Activated CD4-positive, alpha-beta memory T cell treated with anti-CD3 and anti-CD28 coated beads for 36 hours (primary cell): ENCODE measurements around the gene HAL. TPM values are rescaled to one million over a fixed set of nuclear protein-coding genes. Genes with fewer than 3 reads are reported as not detected.

Experiments used
- CTCF ChIA-PET: fragments of 350-600 bp; sonication (Branson Sonifier 250); formaldehyde crosslinking; loops from one replicate; lab custom pipeline; 2021; ENCODE audit warnings: antibody characterized with exemption, inconsistent platforms; lab: Charles Lee
- POLR2A ChIA-PET: fragments of 350-600 bp; sonication (Branson Sonifier 250); formaldehyde crosslinking; loops from one replicate; lab custom pipeline; 2021; ENCODE audit warnings: antibody characterized with exemption; lab: Charles Lee
- DNase-seq: peaks from one replicate; pipeline ENCODE4 v3.0.0-alpha.2; 2020
- H3K27ac Mint-ChIP-seq: one replicate; pipeline ENCODE4 v1.8.0; 2021; ENCODE audit warnings: mixed read lengths
- H3K27me3 Mint-ChIP-seq: one replicate; pipeline ENCODE4 v1.8.0; 2021; ENCODE audit warnings: mixed read lengths
- H3K36me3 Mint-ChIP-seq: one replicate; pipeline ENCODE4 v1.8.0; 2021; ENCODE audit warnings: mixed read lengths
- H3K4me1 Mint-ChIP-seq: one replicate; pipeline ENCODE4 v1.8.0; 2021; ENCODE audit warnings: low read depth, mixed read lengths
- H3K4me3 Mint-ChIP-seq: one replicate; pipeline ENCODE4 v1.8.0; 2021; ENCODE audit warnings: mild to moderate bottlenecking, mixed read lengths
- H3K9me3 Mint-ChIP-seq: one replicate; pipeline ENCODE4 v1.8.0; 2021; ENCODE audit warnings: mixed read lengths
- intact Hi-C: fragments of 100-400 bp; cut with micrococcal nuclease; formaldehyde crosslinking; loops from one replicate; pipeline ENCODE4 v1.15.1; 2023
- total RNA-seq, 2 experiments: library from RNA; stranded (reverse); gene quantifications; one replicate each; pipeline ENCODE4 v1.2.3, GENCODE V29; 2021

Gene HAL, protein sequence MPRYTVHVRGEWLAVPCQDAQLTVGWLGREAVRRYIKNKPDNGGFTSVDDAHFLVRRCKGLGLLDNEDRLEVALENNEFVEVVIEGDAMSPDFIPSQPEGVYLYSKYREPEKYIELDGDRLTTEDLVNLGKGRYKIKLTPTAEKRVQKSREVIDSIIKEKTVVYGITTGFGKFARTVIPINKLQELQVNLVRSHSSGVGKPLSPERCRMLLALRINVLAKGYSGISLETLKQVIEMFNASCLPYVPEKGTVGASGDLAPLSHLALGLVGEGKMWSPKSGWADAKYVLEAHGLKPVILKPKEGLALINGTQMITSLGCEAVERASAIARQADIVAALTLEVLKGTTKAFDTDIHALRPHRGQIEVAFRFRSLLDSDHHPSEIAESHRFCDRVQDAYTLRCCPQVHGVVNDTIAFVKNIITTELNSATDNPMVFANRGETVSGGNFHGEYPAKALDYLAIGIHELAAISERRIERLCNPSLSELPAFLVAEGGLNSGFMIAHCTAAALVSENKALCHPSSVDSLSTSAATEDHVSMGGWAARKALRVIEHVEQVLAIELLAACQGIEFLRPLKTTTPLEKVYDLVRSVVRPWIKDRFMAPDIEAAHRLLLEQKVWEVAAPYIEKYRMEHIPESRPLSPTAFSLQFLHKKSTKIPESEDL
- total RNA-seq: under 1 TPM; 0.12 to 0.36 TPM

DNA sequence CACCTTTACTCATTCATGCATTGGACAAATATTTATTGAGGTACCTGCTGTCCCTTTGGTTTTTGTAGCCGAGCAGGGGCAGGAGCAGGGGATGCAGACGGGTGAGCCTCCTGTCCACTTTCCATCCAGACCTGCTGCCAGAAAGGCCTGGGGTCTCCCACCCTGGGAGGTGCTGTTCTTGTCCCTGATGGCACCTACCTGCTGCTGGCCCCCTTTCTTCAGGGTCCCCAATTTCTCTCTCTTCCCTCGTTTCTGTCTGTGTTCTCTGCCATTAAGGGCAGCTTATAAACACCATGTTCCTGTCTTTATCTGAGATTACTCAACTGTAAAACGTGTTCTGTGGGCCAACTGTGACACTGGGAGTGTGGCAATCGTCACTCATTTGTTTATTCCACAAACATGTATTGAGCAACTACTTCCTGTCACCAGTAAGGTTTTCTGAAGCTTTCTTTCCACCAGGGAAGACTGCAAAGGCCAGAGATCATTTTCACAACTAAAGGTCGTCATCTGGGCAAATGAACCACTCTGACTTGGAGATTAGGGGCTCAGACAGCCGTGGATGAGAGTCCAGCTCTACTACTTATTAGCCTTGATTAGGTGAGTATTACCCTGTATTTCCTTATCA, at the start of gene HAL:
Gene HAL, minus strand, starts transcription at position 311 of the 625 bp plus-strand sequence. CDS start 434 bp downstream, outside the sequence.
- H3K9me3 Mint-ChIP-seq: no peaks in the 10 kb centered on the region
- ChIA-PET CTCF (interaction anchor here (5.2 kb wide), 1 partner anchor 78 kb away, joined by 84 read pairs; no protein-coding TSS in a partner anchor), POLR2A (no interaction called here)
- H3K4me3 Mint-ChIP-seq: no peak within 1 kb of the TSS
- H3K27ac Mint-ChIP-seq: no peak within 1 kb of the TSS
- H3K4me1 Mint-ChIP-seq: peaks cover 9% of the 10 kb centered on the region
- no peak for DNase-seq
- intact Hi-C loops: loop anchor here (5.0 to 10.0 kb wide), 2 partner anchors 139 to 371 kb away; partner anchors contain the start of gene SNRPF
- peaks cover 10% of the 10 kb centered on the region for H3K36me3 Mint-ChIP-seq
- H3K27me3 Mint-ChIP-seq: no peaks in the 10 kb centered on the region

DNA sequence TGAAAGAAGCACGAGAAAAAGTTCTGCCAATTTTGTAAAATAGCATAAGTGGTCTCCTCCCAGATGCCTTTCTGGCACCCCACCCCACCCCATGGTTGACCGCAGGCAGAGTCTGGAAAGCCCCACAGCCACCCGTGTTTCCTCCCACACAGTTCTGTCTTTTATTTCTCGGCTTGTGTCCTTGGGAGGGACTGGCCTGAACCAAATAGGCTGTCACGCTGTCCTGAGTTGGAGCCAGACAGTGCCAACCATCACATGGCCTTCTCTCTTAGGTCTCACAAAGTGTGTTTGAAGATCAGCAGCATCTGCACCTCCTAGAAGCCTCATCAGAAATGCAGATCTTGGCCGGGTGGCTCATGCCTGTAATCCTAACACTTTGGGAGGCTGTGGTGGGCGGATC, 49.4 kb upstream of the HAL start:
- intact Hi-C loops: loop anchor here (5.0 kb wide), 1 partner anchor 457 kb away; no protein-coding TSS in a partner anchor
- ChIA-PET CTCF (no interaction called here), POLR2A (interaction anchor here (1.1 kb wide), 2 partner anchors 9 to 134 kb away, joined by 3 read pairs; no protein-coding TSS in a partner anchor)
- peak overlapping the region; percentile 69 for H3K27ac Mint-ChIP-seq
- H3K36me3 Mint-ChIP-seq: no peaks in the 10 kb centered on the region
- H3K4me3 Mint-ChIP-seq: no peak overlapping the region
- H3K4me1 Mint-ChIP-seq: peaks cover 53% of the 10 kb centered on the region
- no peaks in the 10 kb centered on the region for H3K9me3 Mint-ChIP-seq
- peak; percentile 25 for DNase-seq
- no peaks in the 10 kb centered on the region for H3K27me3 Mint-ChIP-seq

DNA sequence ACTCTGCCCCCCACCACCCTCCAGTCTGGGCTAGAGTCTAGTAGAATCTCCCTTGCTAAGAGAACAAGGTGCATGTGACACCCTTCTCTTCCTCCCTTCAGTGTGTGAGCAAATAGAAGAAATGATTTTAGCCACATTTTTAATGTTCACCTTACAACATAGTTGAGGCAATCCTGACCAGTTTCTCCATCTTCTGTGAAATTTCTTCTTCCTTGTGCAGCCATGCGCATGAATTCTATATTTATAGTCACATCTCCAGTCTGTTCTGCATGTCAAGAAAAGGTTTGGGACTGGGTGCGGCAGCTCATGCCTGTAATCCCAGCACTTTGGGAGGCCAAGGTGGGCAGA, 48.8 kb upstream of the HAL start:
- no peaks in the 10 kb centered on the region for H3K36me3 Mint-ChIP-seq
- no peaks in the 10 kb centered on the region for H3K9me3 Mint-ChIP-seq
- intact Hi-C loops: loop anchor here (5.0 kb wide), 1 partner anchor 457 kb away; no protein-coding TSS in a partner anchor
- DNase-seq: no peak
- H3K27me3 Mint-ChIP-seq: no peaks in the 10 kb centered on the region
- peaks cover 53% of the 10 kb centered on the region for H3K4me1 Mint-ChIP-seq
- ChIA-PET CTCF (no interaction called here), POLR2A (interaction anchor here (1.1 kb wide), 1 partner anchor 9 kb away, joined by 3 read pairs; no protein-coding TSS in a partner anchor)
- H3K4me3 Mint-ChIP-seq: no peak overlapping the region
- peak overlapping the region; percentile 65 for H3K27ac Mint-ChIP-seq

DNA sequence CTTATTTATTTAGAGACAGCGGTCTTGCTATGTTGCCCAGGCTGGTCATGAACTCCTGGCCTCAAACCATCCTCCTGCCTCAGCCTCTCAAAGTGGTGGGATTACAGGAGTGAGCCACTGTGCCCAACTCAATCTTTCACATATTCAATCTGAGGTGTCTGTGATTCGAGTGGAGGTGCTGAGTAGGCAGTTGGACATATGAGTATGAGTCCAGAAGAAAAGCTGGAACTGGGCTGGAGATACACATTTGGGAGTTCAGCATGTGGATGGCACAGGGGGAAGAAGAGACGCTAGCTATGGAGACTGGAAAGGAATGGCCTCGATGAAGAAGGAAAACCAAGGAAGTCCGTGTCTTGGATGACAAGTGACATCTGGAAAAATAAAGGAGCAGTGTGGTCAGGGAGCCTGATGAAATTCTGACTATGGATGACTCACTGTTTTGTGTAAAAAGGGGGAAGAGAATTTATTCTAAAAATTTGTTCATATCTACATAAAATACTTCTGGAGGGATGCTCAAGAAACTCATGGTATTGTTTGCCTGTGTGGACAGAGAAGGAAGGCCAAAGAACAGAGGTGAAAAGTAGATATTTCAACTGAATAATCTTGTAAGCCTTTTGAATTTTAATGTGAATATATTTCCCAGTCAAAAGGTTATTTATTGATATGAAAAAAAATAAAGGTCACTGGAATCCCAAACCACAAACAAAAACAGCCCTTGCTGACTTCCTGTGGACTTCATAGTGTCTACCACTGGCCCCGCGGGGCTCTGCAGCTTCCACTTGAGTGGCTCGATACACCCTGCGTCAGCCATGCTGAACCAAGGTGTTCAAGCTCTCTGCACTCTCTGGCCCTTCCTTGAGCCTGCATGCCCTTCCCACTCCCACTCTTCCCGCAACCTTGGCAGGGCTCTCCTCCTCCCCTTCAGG, 48.1 kb upstream of the HAL start:
- H3K27ac Mint-ChIP-seq: peak overlapping the region; percentile 65
- intact Hi-C loops: no loop called here

DNA sequence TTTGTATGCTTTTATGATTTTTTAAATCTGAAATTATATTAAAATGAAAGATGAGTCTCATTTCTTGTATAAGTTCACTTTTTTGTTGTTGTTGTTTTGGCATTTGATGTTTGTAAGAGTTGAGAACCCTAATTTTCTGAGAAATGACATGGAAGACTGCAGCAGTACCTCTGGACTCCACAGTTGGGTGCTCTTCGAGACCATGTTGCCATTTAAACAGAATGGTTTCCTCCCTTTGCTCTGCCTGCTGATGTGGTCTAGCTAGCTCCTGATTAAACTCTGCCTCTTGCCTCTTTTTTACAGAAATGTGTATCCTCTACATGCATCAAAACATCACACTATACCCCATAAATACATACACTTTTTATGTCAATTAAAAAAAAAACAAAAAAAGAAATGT, 45.0 kb upstream of the HAL start:
- H3K4me1 Mint-ChIP-seq: peaks cover 21% of the 10 kb centered on the region
- intact Hi-C loops: no loop called here
- H3K27ac Mint-ChIP-seq: no peak overlapping the region
- DNase-seq: no peak
- H3K36me3 Mint-ChIP-seq: no peaks in the 10 kb centered on the region
- H3K4me3 Mint-ChIP-seq: no peak overlapping the region
- ChIA-PET CTCF (no interaction called here), POLR2A (no interaction called here)
- H3K9me3 Mint-ChIP-seq: no peaks in the 10 kb centered on the region
- no peaks in the 10 kb centered on the region for H3K27me3 Mint-ChIP-seq

More for the DNA sequence above, 48.1 kb upstream of the HAL start:
- Mint-ChIP-seq H3K9me3 (no peaks in the 10 kb centered on the region), H3K4me3 (no peak overlapping the region), H3K36me3 (no peaks in the 10 kb centered on the region), H3K27me3 (no peaks in the 10 kb centered on the region), H3K4me1 (peaks cover 51% of the 10 kb centered on the region)
- ChIA-PET POLR2A (interaction anchor here (1.1 kb wide), 1 partner anchor 8 kb away, joined by 3 read pairs; no protein-coding TSS in a partner anchor), CTCF (no interaction called here)
- DNase-seq: no peak

DNA sequence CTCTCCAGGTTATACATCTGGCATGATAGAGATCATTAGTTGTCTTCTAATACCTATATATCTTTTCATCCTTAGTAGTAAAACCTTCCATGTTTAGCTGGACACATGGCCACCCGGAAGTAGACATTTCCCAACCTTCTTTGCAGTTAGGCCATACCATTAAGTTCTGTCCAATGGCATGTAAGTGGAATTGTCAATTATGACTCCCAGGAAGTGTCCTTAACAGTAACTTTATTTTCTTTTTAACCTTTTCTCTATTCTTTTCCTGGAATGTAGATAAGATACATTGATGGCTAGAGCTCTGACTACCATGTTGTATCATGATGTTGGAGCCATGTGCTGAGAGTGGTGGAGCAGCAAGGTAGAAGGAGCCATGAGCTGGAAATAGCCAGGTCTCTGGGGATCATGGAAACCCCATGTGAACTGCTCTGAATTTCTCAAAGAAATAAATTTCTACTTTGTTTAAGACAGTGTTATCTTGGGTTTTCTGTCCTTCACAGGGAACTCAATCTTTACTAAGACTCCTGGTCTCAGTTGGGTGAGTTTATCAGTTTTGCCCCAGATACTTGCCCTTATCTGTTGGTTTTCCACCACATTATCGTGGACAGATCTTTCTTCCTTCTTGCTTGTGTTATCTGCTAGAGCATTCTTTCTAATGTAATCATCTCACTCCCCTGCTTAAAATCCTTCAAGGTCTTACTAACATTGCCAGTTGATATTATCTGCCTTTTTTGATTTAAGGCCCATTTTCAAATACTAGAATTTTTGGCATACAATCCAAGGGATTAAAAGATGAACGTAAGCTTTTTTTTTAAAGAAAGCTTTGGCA, 44.4 kb upstream of the HAL start:
- intact Hi-C loops: no loop called here
- ChIA-PET POLR2A (no interaction called here), CTCF (interaction anchor here (0.7 kb wide), 1 partner anchor 175 kb away, joined by 3 read pairs; no protein-coding TSS in a partner anchor)
- H3K9me3 Mint-ChIP-seq: no peaks in the 10 kb centered on the region
- DNase-seq: no peak
- no peaks in the 10 kb centered on the region for H3K36me3 Mint-ChIP-seq
- no peaks in the 10 kb centered on the region for H3K27me3 Mint-ChIP-seq
- no peak overlapping the region for H3K4me3 Mint-ChIP-seq
- peaks cover 16% of the 10 kb centered on the region for H3K4me1 Mint-ChIP-seq
- no peak overlapping the region for H3K27ac Mint-ChIP-seq

DNA sequence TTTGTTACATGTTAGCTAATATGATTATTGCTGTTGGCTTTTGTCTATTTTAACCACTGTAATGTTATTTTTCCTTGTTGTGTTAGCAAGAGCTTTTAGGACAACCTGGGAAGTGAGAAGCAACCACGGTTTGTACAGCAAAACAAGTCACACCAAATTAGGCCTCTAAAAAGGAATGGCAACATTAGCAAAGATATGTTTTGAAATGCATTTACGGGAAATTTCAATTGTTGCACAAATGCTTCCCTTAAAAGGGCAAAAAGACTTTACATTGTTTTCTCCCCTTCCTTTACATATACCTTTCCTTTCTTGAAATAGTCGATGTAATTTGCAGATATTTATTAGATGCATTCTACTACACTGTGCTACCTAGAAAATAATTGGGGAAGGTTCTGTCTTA, 43.4 kb upstream of the HAL start:
- H3K27me3 Mint-ChIP-seq: no peaks in the 10 kb centered on the region
- CTCF ChIA-PET: no interaction called here
- intact Hi-C loops: loop anchor here (5.0 kb wide), 3 partner anchors 822 to 1037 kb away; partner anchors contain the start of genes FGD6, NDUFA12, NEDD1 and VEZT

DNA sequence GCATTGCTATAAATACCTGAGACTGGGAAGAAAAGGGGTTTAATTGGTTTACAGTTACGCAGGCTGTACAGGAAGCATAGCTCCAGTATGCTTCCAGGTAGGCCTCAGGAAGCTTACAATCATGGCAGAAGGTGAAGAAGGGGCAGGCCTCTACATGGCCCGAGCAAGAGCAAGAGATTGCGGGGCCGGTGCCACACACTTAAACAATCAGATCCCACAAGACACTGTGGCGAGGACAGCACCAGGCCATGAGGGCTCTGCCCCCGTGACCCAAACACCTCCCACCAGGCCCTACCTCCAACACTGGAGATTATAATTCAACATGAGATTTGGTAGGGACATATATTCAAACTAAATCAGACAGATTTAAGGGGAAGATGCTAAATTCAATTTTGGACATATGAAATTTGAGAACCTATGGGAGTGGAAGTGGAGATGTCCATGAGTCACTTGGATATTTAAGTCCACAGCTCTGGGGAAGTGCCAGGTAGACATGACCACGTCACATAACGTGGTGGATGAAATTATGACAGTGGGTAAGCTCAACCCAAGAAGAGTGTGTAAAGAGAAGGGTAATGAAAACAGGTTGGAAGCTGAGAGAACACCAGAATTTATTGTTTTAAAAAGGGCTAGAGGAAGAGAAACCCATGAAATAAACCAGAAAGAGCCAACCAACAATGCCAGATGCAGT, 40.8 kb upstream of the HAL start:
- Mint-ChIP-seq H3K27me3 (no peaks in the 10 kb centered on the region), H3K36me3 (no peaks in the 10 kb centered on the region), H3K4me1 (peaks cover 10% of the 10 kb centered on the region), H3K9me3 (no peaks in the 10 kb centered on the region), H3K27ac (no peak overlapping the region), H3K4me3 (no peak overlapping the region)
- no peak for DNase-seq
- ChIA-PET POLR2A (interaction anchor here (0.7 to 1.4 kb wide), 2 partner anchors 8 to 162 kb away, joined by 3 to 4 read pairs; no protein-coding TSS in a partner anchor), CTCF (interaction anchor here (1.3 to 2.0 kb wide), 2 partner anchors 39 to 178 kb away, joined by 6 to 9 read pairs; no protein-coding TSS in a partner anchor)
- intact Hi-C loops: loop anchor here (5.0 kb wide), 3 partner anchors 820 to 1035 kb away; partner anchors contain the start of genes FGD6, NDUFA12, NEDD1 and VEZT

More for the DNA sequence above, 43.4 kb upstream of the HAL start:
- POLR2A ChIA-PET: no interaction called here
- H3K36me3 Mint-ChIP-seq: no peaks in the 10 kb centered on the region
- no peak overlapping the region for H3K4me3 Mint-ChIP-seq
- no peak for DNase-seq
- no peaks in the 10 kb centered on the region for H3K9me3 Mint-ChIP-seq
- H3K4me1 Mint-ChIP-seq: peaks cover 8% of the 10 kb centered on the region
- no peak overlapping the region for H3K27ac Mint-ChIP-seq

DNA sequence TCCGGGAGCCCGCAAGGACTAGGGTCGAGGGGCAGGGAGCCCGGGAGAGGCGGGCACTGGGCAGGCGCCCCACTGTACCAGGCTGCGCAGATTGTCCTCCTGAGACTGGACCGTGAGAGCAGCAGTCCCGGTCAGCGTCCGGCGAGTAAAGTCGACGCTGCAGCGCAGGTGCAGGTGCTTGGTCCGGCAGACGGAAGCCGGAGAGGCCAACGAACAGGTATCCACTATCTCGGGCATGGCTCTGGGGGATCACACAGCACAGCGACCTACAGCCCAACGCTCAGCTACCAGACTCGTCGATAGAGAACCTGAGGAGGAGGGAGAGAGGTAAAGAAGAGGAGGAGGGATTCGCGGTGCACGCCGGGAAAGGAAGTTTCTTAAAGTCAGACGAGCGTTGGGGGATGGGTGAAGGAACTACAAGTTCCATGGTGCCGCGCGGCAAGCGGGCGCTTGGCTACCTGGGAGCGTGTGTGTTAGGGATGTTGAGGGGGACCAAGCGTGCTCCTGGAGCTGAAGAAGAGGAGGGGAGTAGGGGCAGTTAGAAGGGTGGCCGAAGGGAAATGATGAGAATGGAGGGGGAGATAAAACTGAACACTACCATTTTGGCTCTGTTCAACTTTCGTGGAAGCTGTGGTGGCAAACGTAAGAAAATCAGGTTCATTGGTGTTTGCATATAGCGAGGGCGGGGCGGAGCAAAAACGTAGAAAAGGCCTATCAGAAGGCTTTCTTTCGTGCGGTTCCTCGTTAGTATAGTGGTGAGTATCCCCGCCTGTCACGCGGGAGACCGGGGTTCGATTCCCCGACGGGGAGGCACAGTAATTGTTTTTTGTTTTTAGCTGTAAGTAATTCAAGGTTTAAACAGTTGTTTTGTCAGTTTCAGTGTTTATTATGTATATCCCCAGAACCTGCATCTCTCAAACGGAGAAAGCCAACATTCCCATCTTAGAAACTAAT, 39.4 kb upstream of the HAL start, which contains the start of gene LTA4H:
Gene LTA4H, minus strand, starts transcription at position 305 of the 954 bp plus-strand sequence. Its CDS starts 68 bp downstream, at position 237.
- intact Hi-C loops: loop anchor here (1.0 to 5.0 kb wide), 8 partner anchors 12 to 1033 kb away; partner anchors contain the start of genes AMDHD1, FGD6, NDUFA12 and NEDD1
- peak; percentile 97 for DNase-seq
- Mint-ChIP-seq H3K4me1 (peaks cover 13% of the 10 kb centered on the region), H3K9me3 (no peaks in the 10 kb centered on the region), H3K36me3 (no peaks in the 10 kb centered on the region), H3K27me3 (no peaks in the 10 kb centered on the region), H3K4me3 (no peak within 1 kb of the TSS), H3K27ac (no peak within 1 kb of the TSS)
- CTCF ChIA-PET: interaction anchor here (0.8 to 2.0 kb wide), 7 partner anchors 37 to 481 kb away, joined by 3 to 9 read pairs (median 3); no protein-coding TSS in a partner anchor
- POLR2A ChIA-PET: interaction anchor here (0.7 to 1.4 kb wide), 9 partner anchors 10 to 562 kb away, joined by 3 to 7 read pairs (median 3); partner anchors contain the start of genes AMDHD1, CCDC38 and METAP2
